GM04504 (cell line): ENCODE measurements around the gene TTYH2.

Source experiments
- DNase-seq: peaks from one replicate; pipeline ENCODE4 v3.0.0-alpha.2; 2012; ENCODE audit warnings: low read depth

The TTYH2 gene

GRCh38 chr17:74295625-74296547, 82.5 kb downstream of the TTYH2 start:
- DNase-seq = no peak

GRCh38 chr17:74296548-74296936, 83.2 kb downstream of the TTYH2 start:
- DNase-seq = peak; percentile 9

GRCh38 chr17:74297941-74298340, 84.6 kb downstream of the TTYH2 start:
- no peak for DNase-seq

- no peak for DNase-seq
Observed at GRCh38 chr17:74298778-74299177, 85.4 kb downstream of the TTYH2 start.

GRCh38 chr17:74299226-74300009, 86.0 kb downstream of the TTYH2 start:
- no peak for DNase-seq

- no peak for DNase-seq
Observed at GRCh38 chr17:74303305-74303704, 89.9 kb downstream of the TTYH2 start.

- DNase-seq = no peak
Observed at GRCh38 chr17:74304184-74304583, 90.8 kb downstream of the TTYH2 start.

GRCh38 chr17:74305865-74306654, 92.7 kb downstream of the TTYH2 start:
- DNase-seq = no peak

- DNase-seq = no peak
Observed at GRCh38 chr17:74307984-74308773, 94.8 kb downstream of the TTYH2 start.

GRCh38 chr17:74309902-74310301, 96.5 kb downstream of the TTYH2 start:
- DNase-seq = no peak
